ENCODE data around the gene PIK3C2B.

Gene PIK3C2B

GRCh38 chr1:204455063-204455830 lies 39.4 kb downstream of the PIK3C2B start:
- no peak for FAIRE-seq

GRCh38 chr1:204454476-204454875 lies 40.1 kb downstream of the PIK3C2B start:
- no peak for TF ChIP-seq POLR2A (IDR thresholded peaks at IDR 0.05; ENCODE audit: low read depth, low read length)
- no peak for FAIRE-seq
- DNase-seq (ENCODE audit: insufficient read length, low spot score): no peak

More at GRCh38 chr1:204455063-204455830, 39.4 kb downstream of the PIK3C2B start:
- TF ChIP-seq POLR2A (IDR thresholded peaks at IDR 0.05; ENCODE audit: low read depth, low read length): no peak
- no peak for DNase-seq (ENCODE audit: insufficient read length, low spot score)

GRCh38 chr1:204453141-204453772 lies 41.3 kb downstream of the PIK3C2B start:
- no peak for DNase-seq (ENCODE audit: insufficient read length, low spot score)
- no peak for FAIRE-seq
- TF ChIP-seq POLR2A (IDR thresholded peaks at IDR 0.05; ENCODE audit: low read depth, low read length): no peak

GRCh38 chr1:204451352-204452124 lies 43.1 kb downstream of the PIK3C2B start:
- FAIRE-seq (no peak), DNase-seq (ENCODE audit: insufficient read length, low spot score) (no peak)
- TF ChIP-seq POLR2A (IDR thresholded peaks at IDR 0.05; ENCODE audit: low read depth, low read length): no peak

GRCh38 chr1:204450461-204451257 lies 43.9 kb downstream of the PIK3C2B start:
- FAIRE-seq (no peak), DNase-seq (ENCODE audit: insufficient read length, low spot score) (no peak)
- no peak for TF ChIP-seq POLR2A (IDR thresholded peaks at IDR 0.05; ENCODE audit: low read depth, low read length)

GRCh38 chr1:204449678-204450280 lies 44.8 kb downstream of the PIK3C2B start:
- FAIRE-seq (no peak), DNase-seq (ENCODE audit: insufficient read length, low spot score) (no peak)
- no peak for TF ChIP-seq POLR2A (IDR thresholded peaks at IDR 0.05; ENCODE audit: low read depth, low read length)

GRCh38 chr1:204448991-204449677 lies 45.5 kb downstream of the PIK3C2B start:
- TF ChIP-seq POLR2A (IDR thresholded peaks at IDR 0.05; ENCODE audit: low read depth, low read length): no peak
- DNase-seq (ENCODE audit: insufficient read length, low spot score): no peak
- FAIRE-seq: no peak

- FAIRE-seq: no peak
- no peak for DNase-seq (ENCODE audit: insufficient read length, low spot score)
- no peak for TF ChIP-seq POLR2A (IDR thresholded peaks at IDR 0.05; ENCODE audit: low read depth, low read length)
Observed at GRCh38 chr1:204448344-204448964, 46.2 kb downstream of the PIK3C2B start.

- DNase-seq (ENCODE audit: insufficient read length, low spot score): no peak
- no peak for FAIRE-seq
- TF ChIP-seq POLR2A (IDR thresholded peaks at IDR 0.05; ENCODE audit: low read depth, low read length): no peak
Observed at GRCh38 chr1:204447736-204448135, 46.9 kb downstream of the PIK3C2B start.

GRCh38 chr1:204447190-204447589 lies 47.4 kb downstream of the PIK3C2B start:
- no peak for TF ChIP-seq POLR2A (IDR thresholded peaks at IDR 0.05; ENCODE audit: low read depth, low read length)
- no peak for DNase-seq (ENCODE audit: insufficient read length, low spot score)
- FAIRE-seq: no peak

- FAIRE-seq: no peak
- peak; percentile 57 for DNase-seq (ENCODE audit: insufficient read length, low spot score)
- no peak for TF ChIP-seq POLR2A (IDR thresholded peaks at IDR 0.05; ENCODE audit: low read depth, low read length)
Observed at GRCh38 chr1:204446413-204447111, 48.0 kb downstream of the PIK3C2B start.
